NT2/D1 (cell line): ENCODE measurements around the gene BCOR.

Source experiments
- DNase-seq: peaks from one replicate; pipeline ENCODE4 v3.0.0-alpha.2; 2011; ENCODE audit warnings: low read depth, low spot score
- H3K27me3 ChIP-seq: 2 replicates; pipeline ENCODE4 v1.6.0; 2011; ENCODE audit warnings: mild to moderate bottlenecking; ENCODE audit not compliant: insufficient read length, insufficient read depth
- H3K36me3 ChIP-seq: 2 replicates; pipeline ENCODE4 v1.6.1; 2011; ENCODE audit warnings: mild to moderate bottlenecking, low read length, mixed read lengths; ENCODE audit not compliant: insufficient read depth, insufficient read length
- H3K4me1 ChIP-seq: 2 replicates; pipeline ENCODE4 v1.5.1; 2011; ENCODE audit not compliant: insufficient read depth, insufficient read length
- H3K4me3 ChIP-seq: 2 replicates; pipeline ENCODE4 v1.5.1; 2011; ENCODE audit warnings: low read depth; ENCODE audit not compliant: insufficient read length
- H3K9ac ChIP-seq: 2 replicates; pipeline ENCODE4 v1.6.0; 2011; ENCODE audit warnings: low read depth; ENCODE audit not compliant: insufficient read length
- H3K9me3 ChIP-seq: 2 replicates; pipeline ENCODE4 v1.5.1; 2011; ENCODE audit warnings: mild to moderate bottlenecking, low read length; ENCODE audit not compliant: insufficient read depth
- SUZ12 ChIP-seq: IDR thresholded peaks from 2 replicates; pipeline ENCODE4 v1.6.1; 2011; ENCODE audit not compliant: insufficient read length, insufficient read depth; ENCODE audit errors: extremely low read depth
- YY1 ChIP-seq: IDR thresholded peaks from 2 replicates; pipeline ENCODE4 v1.6.1; 2011; ENCODE audit not compliant: insufficient read length, insufficient read depth
- ZNF274 ChIP-seq: IDR thresholded peaks from 2 replicates; pipeline ENCODE4 v1.6.1; 2011; ENCODE audit warnings: mild to moderate bottlenecking, low read depth, low read length

BCOR gene

GRCh38 chrX:40143987-40144386 lies 46.2 kb upstream of the BCOR start:
- DNase-seq, result no peak
- Histone ChIP-seq H3K36me3 (no peaks in the 10 kb centered on the region), H3K27me3 (peaks cover 38% of the 10 kb centered on the region), H3K9ac (no peak overlapping the region), H3K9me3 (peaks cover 7% of the 10 kb centered on the region; the same call in 1 of the 2 replicates), H3K4me3 (no peak overlapping the region), H3K4me1 (peaks cover 17% of the 10 kb centered on the region)
- TF ChIP-seq YY1, result no peak
- no peak for TF ChIP-seq SUZ12
- no peak for TF ChIP-seq ZNF274

GRCh38 chrX:40143001-40143400 lies 45.2 kb upstream of the BCOR start:
- Histone ChIP-seq H3K4me1 (peaks cover 11% of the 10 kb centered on the region), H3K9me3 (peaks cover 7% of the 10 kb centered on the region; the same call in 1 of the 2 replicates), H3K4me3 (no peak overlapping the region), H3K36me3 (no peaks in the 10 kb centered on the region), H3K27me3 (peaks cover 30% of the 10 kb centered on the region), H3K9ac (no peak overlapping the region)
- no peak for DNase-seq
- no peak for TF ChIP-seq YY1
- no peak for TF ChIP-seq ZNF274
- no peak for TF ChIP-seq SUZ12

DNA sequence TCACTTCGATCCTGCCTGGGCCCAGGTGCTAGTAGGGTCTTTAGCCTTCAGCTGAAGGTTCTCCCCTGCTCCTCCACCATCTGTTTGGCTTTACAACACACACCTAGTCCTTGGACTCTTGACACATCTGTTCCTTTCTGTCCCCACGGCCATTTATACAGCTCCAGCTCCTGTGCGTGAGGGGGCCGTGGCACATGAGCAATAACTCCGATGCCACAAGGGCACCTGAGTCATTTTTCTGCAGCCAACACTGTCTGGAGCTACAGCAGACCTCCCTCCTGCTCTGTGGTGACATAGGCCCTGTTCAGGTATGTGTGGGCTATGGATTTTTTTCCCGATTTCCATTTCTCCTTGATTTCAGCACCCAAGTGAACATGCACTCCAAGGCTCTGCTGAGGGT lies 44.7 kb upstream of the BCOR start:
- H3K9ac ChIP-seq, result no peak overlapping the region
- no peak for TF ChIP-seq ZNF274
- no peak for TF ChIP-seq SUZ12
- TF ChIP-seq YY1, result no peak
- H3K4me3 ChIP-seq, result no peak overlapping the region
- peaks cover 5% of the 10 kb centered on the region; the same call in 1 of the 2 replicates for H3K9me3 ChIP-seq
- H3K36me3 ChIP-seq, result no peaks in the 10 kb centered on the region
- peaks cover 6% of the 10 kb centered on the region for H3K4me1 ChIP-seq
- no peak for DNase-seq
- H3K27me3 ChIP-seq, result peaks cover 24% of the 10 kb centered on the region

DNA sequence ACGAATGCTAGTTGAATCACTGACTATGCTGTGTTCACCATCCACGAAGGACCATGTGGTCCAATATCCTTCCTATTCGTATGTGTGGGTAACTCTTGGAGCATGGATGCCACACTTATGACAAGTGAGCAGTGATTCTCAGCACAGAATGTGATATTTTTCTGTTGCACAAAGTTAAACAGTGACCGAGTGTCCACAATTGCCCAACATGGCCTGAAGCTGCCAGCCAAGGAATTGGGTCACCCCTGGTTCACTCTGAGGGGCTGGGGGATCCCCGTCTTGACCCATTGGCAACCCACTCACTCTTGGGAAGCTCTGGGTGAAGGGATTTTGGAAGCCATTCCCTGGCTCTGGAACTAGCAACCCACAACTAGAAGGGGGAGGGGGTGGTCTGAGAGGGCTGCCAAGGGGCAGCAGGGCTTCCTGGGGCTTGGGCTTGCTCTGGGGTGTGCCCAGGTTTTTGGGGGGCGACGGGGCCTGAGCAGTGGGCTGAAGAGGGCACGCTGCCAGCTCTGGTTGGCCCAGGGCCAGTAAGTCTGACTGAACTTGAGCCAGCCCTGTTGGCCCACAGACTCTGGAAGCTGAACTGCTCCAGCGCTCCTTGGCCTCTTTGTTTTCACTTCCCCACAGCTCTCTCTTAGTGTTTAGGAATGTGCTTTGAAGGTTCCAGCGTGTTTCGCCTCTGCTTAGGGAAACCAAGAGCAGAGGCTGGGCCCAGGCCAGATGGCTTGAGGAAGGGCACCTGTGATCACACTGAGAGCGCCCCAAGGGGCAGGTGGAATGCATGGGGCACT lies 43.1 kb upstream of the BCOR start:
- H3K9me3 ChIP-seq, result no peaks in the 10 kb centered on the region
- peaks cover 16% of the 10 kb centered on the region for H3K27me3 ChIP-seq
- H3K9ac ChIP-seq, result no peak overlapping the region
- H3K36me3 ChIP-seq, result no peaks in the 10 kb centered on the region
- no peak for DNase-seq
- H3K4me1 ChIP-seq, result peaks cover 5% of the 10 kb centered on the region
- no peak overlapping the region for H3K4me3 ChIP-seq
- no peak for TF ChIP-seq ZNF274
- TF ChIP-seq YY1, result no peak
- no peak for TF ChIP-seq SUZ12

DNA sequence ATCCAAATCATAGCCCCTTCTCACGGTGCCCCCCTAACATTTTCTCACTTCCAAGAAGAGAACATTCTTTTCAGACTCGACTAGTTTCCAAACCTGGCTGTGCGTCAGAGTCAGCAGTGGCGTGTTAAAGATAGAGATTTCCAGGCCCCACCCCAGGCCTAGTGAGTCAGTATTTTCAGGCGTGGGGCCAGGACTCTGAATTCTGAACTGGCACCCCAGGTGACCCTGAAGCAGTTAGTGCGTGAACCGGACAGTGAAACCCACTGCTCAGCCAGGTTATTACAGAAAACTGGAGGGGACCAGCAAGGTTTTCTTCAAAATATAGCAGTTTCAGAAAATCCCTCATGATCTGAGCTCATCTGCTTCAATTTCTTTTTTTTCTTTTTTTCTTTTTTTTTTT lies 35.0 kb upstream of the BCOR start:
- DNase-seq, result no peak
- Histone ChIP-seq H3K9ac (no peak overlapping the region), H3K36me3 (no peaks in the 10 kb centered on the region), H3K27me3 (no peaks in the 10 kb centered on the region), H3K9me3 (no peaks in the 10 kb centered on the region), H3K4me3 (no peak overlapping the region), H3K4me1 (peaks cover 4% of the 10 kb centered on the region)
- TF ChIP-seq YY1 (no peak), ZNF274 (no peak), SUZ12 (no peak)

DNA sequence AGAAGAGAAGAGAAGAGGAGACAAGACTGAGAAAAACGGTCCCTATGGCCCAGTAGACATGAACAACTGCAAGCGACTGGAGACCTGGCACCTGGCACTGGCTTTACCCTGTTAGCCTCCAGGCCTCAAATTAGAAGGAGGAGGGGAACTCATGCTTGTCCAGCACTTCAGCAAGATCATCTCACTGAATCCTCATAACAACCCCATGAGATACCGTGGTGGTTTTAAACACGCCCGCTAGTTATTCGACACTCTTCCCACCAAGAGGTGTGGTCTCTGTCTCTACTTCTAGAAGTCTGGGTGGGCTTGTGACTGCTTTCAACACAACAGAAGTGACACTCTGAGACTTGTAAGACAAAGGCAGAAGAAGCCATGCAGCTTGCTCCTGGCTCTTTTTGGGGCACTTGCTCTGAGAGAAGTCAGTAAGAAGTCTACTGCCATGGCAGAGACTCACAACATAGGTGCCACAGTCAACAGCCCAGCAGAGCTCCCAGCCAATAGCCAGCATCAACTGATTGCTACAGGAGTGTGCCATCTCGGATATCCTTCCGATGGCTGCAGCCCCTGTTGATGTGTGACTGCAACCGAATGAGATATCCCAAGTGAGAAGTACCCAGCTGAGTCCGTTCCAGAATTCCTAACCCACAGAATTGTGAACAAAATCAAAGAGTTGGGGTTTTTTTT lies 34.0 kb upstream of the BCOR start:
- no peaks in the 10 kb centered on the region for H3K36me3 ChIP-seq
- H3K27me3 ChIP-seq, result no peaks in the 10 kb centered on the region
- H3K9ac ChIP-seq, result no peak overlapping the region
- no peaks in the 10 kb centered on the region for H3K9me3 ChIP-seq
- TF ChIP-seq ZNF274 (no peak), SUZ12 (no peak), YY1 (no peak)
- H3K4me3 ChIP-seq, result no peak overlapping the region
- peaks cover 4% of the 10 kb centered on the region for H3K4me1 ChIP-seq
- DNase-seq, result no peak

- no peaks in the 10 kb centered on the region for H3K9me3 ChIP-seq
- H3K4me3 ChIP-seq, result no peak overlapping the region
- no peak for DNase-seq
- H3K4me1 ChIP-seq, result peaks cover 4% of the 10 kb centered on the region
- no peak overlapping the region for H3K9ac ChIP-seq
- H3K36me3 ChIP-seq, result no peaks in the 10 kb centered on the region
- H3K27me3 ChIP-seq, result no peaks in the 10 kb centered on the region
- TF ChIP-seq SUZ12, result no peak
- TF ChIP-seq ZNF274, result no peak
- no peak for TF ChIP-seq YY1
Measured at GRCh38 chrX:40130207-40130606, 32.4 kb upstream of the BCOR start.
